Measurements from ENCODE around the gene NME4. TPM values are rescaled to one million over a fixed set of nuclear protein-coding genes. Genes with fewer than 3 reads are reported as not detected.
"Not testable (repeated sequence)": the region's sequence is repeated elsewhere in the genome, so short reads cannot be mapped to it uniquely, and the experiment has no call there.

The NME4 gene
- total RNA-seq, 4 donors from 2014 or later: 26.7 to 99.6 (median 47.8) TPM

DNA sequence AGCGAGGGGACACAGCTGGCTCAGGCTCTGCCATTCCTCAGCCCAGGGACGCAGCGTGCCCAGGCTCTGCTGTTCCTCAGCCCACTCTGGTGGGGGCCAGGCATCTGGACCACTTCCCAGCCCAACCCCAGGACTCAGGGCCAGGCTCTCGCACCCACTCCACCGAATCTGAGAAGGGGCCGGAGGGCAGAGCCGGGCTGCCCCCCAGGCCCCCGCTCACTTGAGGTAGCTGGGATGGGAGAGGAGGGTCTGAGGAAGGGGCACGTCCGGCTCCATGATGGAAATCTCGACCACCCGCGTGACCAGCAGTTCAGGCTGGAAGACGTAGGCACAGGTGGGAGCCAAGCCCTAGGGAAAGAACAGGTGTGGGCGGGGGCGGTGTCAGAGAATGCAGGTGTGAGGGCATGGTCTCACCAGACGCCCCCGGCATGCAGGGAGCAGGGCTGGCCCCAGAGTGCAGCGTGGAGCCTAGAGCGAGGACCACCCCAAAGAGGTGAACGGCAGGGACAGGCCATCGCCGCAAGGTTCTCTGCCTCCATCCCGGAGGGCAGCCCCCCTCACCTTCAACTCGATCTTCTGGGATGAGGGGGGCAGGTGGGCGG is 20.1 kb upstream of the NME4 start:
- WGBS, 2 donors: 88 to 90% methylated on average over 25 to 26 of the region's 26 CpGs
- Histone ChIP-seq H3K4me1 (peaks cover 0 to 28% (median 7%) of the 10 kb centered on the region in 4 donors), H3K27me3 (no peaks in the 10 kb centered on the region), H3K36me3 (peaks cover 0 to 60% (median 9%) of the 10 kb centered on the region in 3 donors), H3K4me3 (no peak overlapping the region), H3K27ac (no peak overlapping the region), H3K9me3 (no peaks in the 10 kb centered on the region)
- DNase-seq (ENCODE audit: low spot score in 2 of 2): no peak
- TF ChIP-seq POLR2A (IDR thresholded peaks at IDR 0.05): no peak
- no peak for TF ChIP-seq EP300 (IDR thresholded peaks at IDR 0.05)
- TF ChIP-seq, protein P1, sequence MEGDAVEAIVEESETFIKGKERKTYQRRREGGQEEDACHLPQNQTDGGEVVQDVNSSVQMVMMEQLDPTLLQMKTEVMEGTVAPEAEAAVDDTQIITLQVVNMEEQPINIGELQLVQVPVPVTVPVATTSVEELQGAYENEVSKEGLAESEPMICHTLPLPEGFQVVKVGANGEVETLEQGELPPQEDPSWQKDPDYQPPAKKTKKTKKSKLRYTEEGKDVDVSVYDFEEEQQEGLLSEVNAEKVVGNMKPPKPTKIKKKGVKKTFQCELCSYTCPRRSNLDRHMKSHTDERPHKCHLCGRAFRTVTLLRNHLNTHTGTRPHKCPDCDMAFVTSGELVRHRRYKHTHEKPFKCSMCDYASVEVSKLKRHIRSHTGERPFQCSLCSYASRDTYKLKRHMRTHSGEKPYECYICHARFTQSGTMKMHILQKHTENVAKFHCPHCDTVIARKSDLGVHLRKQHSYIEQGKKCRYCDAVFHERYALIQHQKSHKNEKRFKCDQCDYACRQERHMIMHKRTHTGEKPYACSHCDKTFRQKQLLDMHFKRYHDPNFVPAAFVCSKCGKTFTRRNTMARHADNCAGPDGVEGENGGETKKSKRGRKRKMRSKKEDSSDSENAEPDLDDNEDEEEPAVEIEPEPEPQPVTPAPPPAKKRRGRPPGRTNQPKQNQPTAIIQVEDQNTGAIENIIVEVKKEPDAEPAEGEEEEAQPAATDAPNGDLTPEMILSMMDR (IDR thresholded peaks at IDR 0.05): no peak

DNA sequence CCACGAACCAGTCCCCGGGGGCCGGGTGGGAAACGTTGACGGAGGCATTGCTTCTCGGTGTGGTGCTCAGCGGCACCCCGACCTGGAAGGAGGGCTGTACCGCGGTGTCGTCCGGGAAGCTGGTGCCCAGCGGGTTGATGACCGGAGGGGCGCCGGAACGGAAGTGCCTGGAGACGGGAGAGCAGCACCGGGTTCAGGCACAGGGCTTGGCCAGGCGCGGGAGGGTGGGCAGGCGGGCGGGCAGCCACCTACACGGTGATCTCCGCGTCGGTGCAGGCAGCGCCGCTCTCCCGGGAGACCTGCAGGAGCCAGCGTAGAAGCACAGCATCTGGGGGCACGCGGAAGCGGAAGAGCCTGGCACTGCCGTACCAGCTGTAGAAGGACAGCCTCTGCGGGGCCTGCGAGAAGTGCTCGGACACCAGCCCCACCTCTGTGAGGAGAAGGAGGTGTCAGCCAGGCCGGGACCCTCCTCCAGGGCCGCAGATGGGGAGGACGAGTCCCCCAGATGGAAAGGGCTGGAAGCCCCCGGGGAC is 19.5 kb upstream of the NME4 start:
- H3K36me3 ChIP-seq: peaks cover 0 to 55% (median 9%) of the 10 kb centered on the region in 3 donors
- WGBS, 2 donors: 83 to 89% methylated on average over 42 of the region's 42 CpGs
- no peak for DNase-seq (ENCODE audit: low spot score in 2 of 2)
- no peaks in the 10 kb centered on the region for H3K9me3 ChIP-seq
- TF ChIP-seq EP300 (IDR thresholded peaks at IDR 0.05) (no peak), POLR2A (IDR thresholded peaks at IDR 0.05) (no peak)
- TF ChIP-seq, protein P1 (IDR thresholded peaks at IDR 0.05): no peak
- no peaks in the 10 kb centered on the region for H3K27me3 ChIP-seq
- H3K4me1 ChIP-seq: peaks cover 0 to 30% (median 7%) of the 10 kb centered on the region in 4 donors
- H3K4me3 ChIP-seq: no peak overlapping the region
- H3K27ac ChIP-seq: no peak overlapping the region

- not testable (repeated sequence) for H3K27me3 ChIP-seq; H3K9me3 ChIP-seq; DNase-seq (ENCODE audit: low spot score in 2 of 2); H3K27ac ChIP-seq; H3K4me3 ChIP-seq
- Histone ChIP-seq H3K36me3 (peaks cover 0 to 47% (median 9%) of the 10 kb centered on the region in 3 donors), H3K4me1 (peaks cover 0 to 38% (median 11%) of the 10 kb centered on the region in 4 donors)
- 84 to 86% methylated on average over 28 to 35 of the region's 36 CpGs for WGBS, 2 donors
Observed at GRCh38 chr16:378113-378820, 18.7 kb upstream of the NME4 start.

DNA sequence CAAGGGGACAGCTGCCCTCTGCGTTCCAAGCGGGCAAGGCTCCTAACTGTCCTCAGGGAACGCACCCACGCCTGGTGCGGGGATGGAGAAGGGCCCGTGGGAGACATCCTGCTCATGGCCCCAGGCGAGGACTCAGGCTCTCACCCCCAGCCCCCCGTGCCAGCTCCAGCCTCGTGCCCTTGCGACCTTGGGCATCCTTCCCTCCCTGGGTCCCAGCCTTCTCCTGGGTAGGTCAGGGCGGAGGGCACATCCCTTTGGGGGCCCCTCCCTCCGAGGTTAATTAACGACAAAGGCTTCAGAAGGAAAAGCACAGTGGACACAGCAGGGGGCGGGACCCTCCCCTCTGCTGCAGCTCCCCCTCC is 18.2 kb upstream of the NME4 start:
- Histone ChIP-seq H3K36me3 (peaks cover 0 to 42% (median 8%) of the 10 kb centered on the region in 3 donors), H3K4me1 (peaks cover 0 to 43% (median 13%) of the 10 kb centered on the region in 4 donors), H3K9me3 (no peaks in the 10 kb centered on the region), H3K4me3 (no peak overlapping the region), H3K27me3 (no peaks in the 10 kb centered on the region), H3K27ac (no peak overlapping the region)
- DNase-seq (ENCODE audit: low spot score in 2 of 2): no peak
- 52 to 80% methylated on average over 12 to 14 of the region's 14 CpGs for WGBS, 2 donors
- TF ChIP-seq EP300 (IDR thresholded peaks at IDR 0.05): no peak
- TF ChIP-seq, protein P1 (IDR thresholded peaks at IDR 0.05): no peak
- no peak for TF ChIP-seq POLR2A (IDR thresholded peaks at IDR 0.05)

GRCh38 chr16:379183-379960 is 17.6 kb upstream of the NME4 start:
- no peak overlapping the region for H3K4me3 ChIP-seq
- H3K36me3 ChIP-seq: peaks cover 0 to 36% (median 2%) of the 10 kb centered on the region in 3 donors
- DNase-seq (ENCODE audit: low spot score in 2 of 2): no peak
- H3K4me1 ChIP-seq: peaks cover 0 to 49% (median 14%) of the 10 kb centered on the region in 4 donors
- 69 to 93% methylated on average over 8 to 10 of the region's 16 CpGs for WGBS, 2 donors
- peak overlapping the region in 1 of 4 donors; percentile 6 for H3K27ac ChIP-seq
- H3K27me3 ChIP-seq: no peaks in the 10 kb centered on the region
- TF ChIP-seq, protein P1 (IDR thresholded peaks at IDR 0.05): no peak
- TF ChIP-seq POLR2A (IDR thresholded peaks at IDR 0.05) (no peak), EP300 (IDR thresholded peaks at IDR 0.05) (no peak)
- H3K9me3 ChIP-seq: no peaks in the 10 kb centered on the region

All from tibial nerve (tissue), 4 donors.